ENCODE measurements around the gene ZSWIM1. TPM values are rescaled to one million over a fixed set of nuclear protein-coding genes. Genes with fewer than 3 reads are reported as not detected.
A peak's percentile ranks its signal among the peaks of the same experiment; 100 is the strongest.

The ZSWIM1 gene
- total and polyA plus RNA-seq, 9 donors = 4.8 to 15.2 (median 11.5) TPM

DNA sequence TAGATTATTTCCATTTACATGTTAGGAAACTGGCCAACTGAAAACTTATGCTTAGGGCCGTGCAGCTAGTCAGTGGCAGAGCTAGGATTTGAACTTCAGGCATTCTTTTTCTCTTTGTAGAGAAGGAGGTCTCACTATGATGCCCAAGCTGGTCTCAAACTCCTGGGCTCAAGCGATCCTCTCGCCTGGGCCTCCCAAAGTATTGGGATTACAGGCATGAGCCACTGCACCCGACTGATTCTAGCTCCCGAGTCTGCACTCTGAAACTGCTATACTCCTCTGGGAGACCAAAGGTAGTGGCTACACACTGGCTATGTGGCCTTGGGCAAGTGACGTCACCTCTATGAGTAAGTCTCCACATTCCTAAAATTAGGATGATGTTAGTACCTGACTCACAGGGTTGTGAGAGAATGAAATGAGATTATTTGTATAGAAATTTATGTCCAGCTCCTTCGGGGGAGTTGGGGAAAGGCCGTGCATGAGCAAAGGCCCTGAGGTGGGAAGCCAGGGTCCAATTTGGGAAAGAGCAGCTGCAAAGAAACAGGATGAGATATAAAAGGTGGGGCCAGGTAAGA is 24.6 kb downstream of the ZSWIM1 start:
- Histone ChIP-seq H3K4me3 (no peak overlapping the region), H3K9me3 (no peaks in the 10 kb centered on the region), H3K36me3 (no peaks in the 10 kb centered on the region), H3K4me1 (ENCODE audit: insufficient read depth) (peaks cover 3% of the 10 kb centered on the region), H3K27me3 (no peaks in the 10 kb centered on the region), H3K27ac (no peak overlapping the region)
- 71 to 76% (median 74%) methylated on average over 8 of the region's 8 CpGs for WGBS, 3 donors
- DNase-seq = no peak
- no peak for TF ChIP-seq CTCF (IDR thresholded peaks at IDR 0.05)
- TF ChIP-seq POLR2A (IDR thresholded peaks at IDR 0.05) = no peak
- no peak for TF ChIP-seq EP300 (IDR thresholded peaks at IDR 0.05)
- intact Hi-C loops (cut with DNase I) = no loop called here

- intact Hi-C loops (cut with DNase I) = no loop called here
- no peak for TF ChIP-seq EP300 (IDR thresholded peaks at IDR 0.05)
- TF ChIP-seq CTCF (IDR thresholded peaks at IDR 0.05) = no peak
- no peak for TF ChIP-seq POLR2A (IDR thresholded peaks at IDR 0.05)
- no peak overlapping the region for H3K4me3 ChIP-seq
- 91% methylated on average over 17 of the region's 17 CpGs for WGBS, 3 donors
- no peaks in the 10 kb centered on the region for H3K27me3 ChIP-seq
- H3K9me3 ChIP-seq = no peaks in the 10 kb centered on the region
- H3K27ac ChIP-seq = no peak overlapping the region
- no peaks in the 10 kb centered on the region for H3K36me3 ChIP-seq
- DNase-seq = no peak
- peaks cover 5% of the 10 kb centered on the region for H3K4me1 ChIP-seq (ENCODE audit: insufficient read depth)
Measured at GRCh38 chr20:45907219-45907948, 26.4 kb downstream of the ZSWIM1 start.

GRCh38 chr20:45908084-45908483 is 27.1 kb downstream of the ZSWIM1 start:
- H3K27ac ChIP-seq = no peak overlapping the region

DNA sequence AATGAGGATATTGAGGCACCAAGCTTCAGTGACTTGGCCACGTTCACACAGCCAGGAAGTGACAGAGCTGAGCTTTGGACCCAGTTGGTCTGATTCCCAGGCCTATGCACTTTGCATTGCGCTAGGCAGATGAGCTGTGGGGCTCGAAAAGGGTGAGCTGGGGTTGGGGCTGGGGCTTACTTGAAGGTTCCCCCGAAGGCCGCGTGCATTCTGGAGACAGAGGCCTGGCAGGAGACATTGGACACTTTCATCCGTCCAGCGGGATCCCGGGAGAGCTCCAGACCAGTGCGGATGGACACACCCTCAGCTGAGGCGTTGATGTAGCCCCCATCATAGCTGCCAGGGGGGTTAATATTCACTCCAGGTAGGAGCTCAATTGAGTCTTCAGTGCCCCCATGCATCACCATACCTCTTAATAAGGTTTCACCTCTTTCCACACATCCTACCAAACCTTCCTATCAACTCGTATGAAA is 28.3 kb downstream of the ZSWIM1 start:
- peak in 2 of 5 donors; percentile 18 to 50 for DNase-seq
- Histone ChIP-seq H3K27me3 (no peaks in the 10 kb centered on the region), H3K4me3 (no peak overlapping the region), H3K9me3 (no peaks in the 10 kb centered on the region), H3K36me3 (no peaks in the 10 kb centered on the region), H3K27ac (no peak overlapping the region), H3K4me1 (ENCODE audit: insufficient read depth) (peaks cover 7% of the 10 kb centered on the region)
- intact Hi-C loops (cut with DNase I) = no loop called here
- no peak for TF ChIP-seq POLR2A (IDR thresholded peaks at IDR 0.05)
- TF ChIP-seq EP300 (IDR thresholded peaks at IDR 0.05) = no peak
- no peak for TF ChIP-seq CTCF (IDR thresholded peaks at IDR 0.05)
- WGBS, 3 donors = 82 to 86% (median 85%) methylated on average over 12 of the region's 12 CpGs

More at GRCh38 chr20:45908084-45908483, 27.1 kb downstream of the ZSWIM1 start:
- Histone ChIP-seq H3K9me3 (no peaks in the 10 kb centered on the region), H3K4me3 (no peak overlapping the region), H3K27me3 (no peaks in the 10 kb centered on the region), H3K36me3 (no peaks in the 10 kb centered on the region), H3K4me1 (ENCODE audit: insufficient read depth) (peaks cover 7% of the 10 kb centered on the region)
- TF ChIP-seq EP300 (IDR thresholded peaks at IDR 0.05) = no peak
- TF ChIP-seq CTCF (IDR thresholded peaks at IDR 0.05) = no peak
- no peak for TF ChIP-seq POLR2A (IDR thresholded peaks at IDR 0.05)
- 89 to 93% (median 89%) methylated on average over 2 of the region's 2 CpGs for WGBS, 3 donors
- DNase-seq = no peak
- intact Hi-C loops (cut with DNase I) = no loop called here
